CD4-positive, alpha-beta T cell treated with Interleukin-4 for 4 hours (primary cell): Measurements from ENCODE around the gene DNTT.

Experiments used
- DNase-seq: peaks from one replicate; pipeline ENCODE4 v3.0.0-alpha.2; 2020

DNTT gene

DNA sequence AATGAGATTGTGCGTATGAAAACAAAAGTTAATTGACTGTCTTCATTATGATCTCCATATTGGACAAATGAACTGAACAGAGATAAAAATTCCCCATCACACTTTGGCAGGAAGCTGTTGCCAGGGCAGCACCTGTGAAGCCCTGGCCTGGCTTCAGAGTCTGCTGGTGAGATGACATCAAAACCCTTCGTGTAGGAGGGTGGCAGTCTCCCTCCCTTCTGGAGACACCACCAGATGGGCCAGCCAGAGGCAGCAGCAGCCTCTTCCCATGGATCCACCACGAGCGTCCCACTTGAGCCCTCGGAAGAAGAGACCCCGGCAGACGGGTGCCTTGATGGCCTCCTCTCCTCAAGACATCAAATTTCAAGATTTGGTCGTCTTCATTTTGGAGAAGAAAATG is at the start of gene DNTT:
TSS of gene DNTT (plus strand) at position 205 of the 400 bp plus-strand sequence. CDS start at position 269, 64 bp downstream.
- no peak for DNase-seq

DNA sequence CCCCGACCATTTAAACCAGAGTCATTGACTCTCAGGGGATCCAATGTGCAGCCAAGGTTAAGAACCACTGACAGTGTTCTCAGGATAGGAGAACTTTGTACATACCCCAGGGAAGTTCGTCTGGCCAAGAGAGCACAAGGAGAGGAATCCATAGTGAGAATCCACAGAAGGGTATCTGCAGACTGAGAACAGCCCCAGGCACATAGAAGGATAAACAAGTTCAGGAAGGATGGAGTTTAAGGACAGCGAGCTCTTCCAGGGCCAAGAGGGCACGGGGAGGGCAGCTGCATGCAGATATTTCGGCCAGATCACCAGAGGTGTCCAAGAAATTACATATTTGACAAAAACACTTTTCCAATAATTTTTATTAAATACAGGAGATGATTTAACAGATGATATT is 49.3 kb upstream of the DNTT start:
- no peak for DNase-seq

DNA sequence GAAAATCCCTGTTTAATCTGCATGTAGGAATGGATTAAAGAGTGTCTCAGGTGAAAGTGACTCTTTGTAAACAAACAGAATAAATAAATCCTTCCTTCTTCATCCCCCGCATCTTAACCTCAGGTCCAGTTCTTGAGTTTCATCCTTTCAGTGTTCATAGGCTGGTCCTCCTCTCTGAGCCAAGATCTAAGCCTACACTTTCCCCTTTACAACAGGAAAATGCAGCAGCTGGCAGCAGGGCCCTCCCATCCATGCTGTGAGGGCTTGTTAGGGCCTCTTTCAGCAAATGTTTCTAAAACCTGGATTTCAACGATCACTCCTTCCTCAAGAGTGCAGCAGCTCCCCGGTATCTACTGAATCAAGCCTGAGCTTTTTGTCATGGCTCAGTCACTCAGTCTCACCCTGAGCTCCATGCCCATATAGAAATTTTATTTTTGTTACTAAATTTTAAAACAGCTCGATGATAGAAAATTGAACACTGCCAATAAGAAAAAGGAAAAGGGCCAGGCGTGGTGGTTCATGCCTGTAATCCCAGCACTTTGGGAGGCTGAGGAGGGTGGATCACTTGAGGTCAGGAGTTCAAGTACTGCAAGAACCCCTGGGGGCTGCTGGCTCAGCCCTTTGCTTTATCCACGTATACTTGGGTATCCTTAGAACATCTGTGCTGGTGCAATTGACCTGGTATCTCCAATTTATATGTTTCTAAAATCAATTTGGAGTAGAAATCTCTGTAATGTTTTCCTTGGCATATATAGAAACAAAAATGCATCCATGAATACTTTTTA is 48.5 kb upstream of the DNTT start:
- no peak for DNase-seq

DNA sequence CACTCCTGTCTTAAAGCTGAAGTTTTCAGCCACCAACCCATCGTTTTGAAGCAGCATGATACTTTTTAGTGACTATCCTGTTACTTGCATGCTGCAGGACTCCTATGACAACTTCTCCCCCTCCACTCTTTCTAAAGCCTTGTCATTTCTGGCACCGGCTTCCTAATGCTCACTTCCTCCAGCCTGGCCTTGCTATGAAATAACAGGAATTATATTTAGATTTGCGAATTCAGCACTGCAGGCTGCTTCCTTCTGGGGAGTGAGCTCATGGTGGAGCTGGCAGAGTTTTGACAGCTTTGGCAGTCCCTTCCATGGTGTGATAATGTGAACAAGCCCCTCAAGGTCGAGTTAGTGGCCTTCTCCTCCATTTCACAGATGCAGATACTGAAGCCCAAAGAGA is 46.3 kb upstream of the DNTT start:
- DNase-seq: no peak

DNA sequence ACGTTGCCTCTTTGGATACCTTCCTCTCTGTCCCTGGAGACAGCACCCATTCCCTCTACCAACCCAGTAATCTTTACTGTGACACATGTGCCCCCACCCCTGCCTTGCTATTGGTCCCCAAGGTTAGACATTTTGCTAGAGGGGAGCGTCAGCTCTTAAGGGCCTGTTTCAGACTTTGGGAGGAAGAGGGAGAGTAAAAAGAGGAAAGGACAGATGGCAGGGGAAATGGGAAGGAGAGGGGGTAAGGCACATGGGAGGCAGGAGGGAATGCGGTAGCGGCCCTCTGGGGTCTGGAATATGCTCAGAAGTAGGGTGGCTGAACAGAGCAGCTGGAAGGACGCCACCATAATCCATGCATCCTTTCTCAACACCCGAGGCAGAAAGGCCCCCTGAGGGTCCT is 45.1 kb upstream of the DNTT start:
- no peak for DNase-seq

DNA sequence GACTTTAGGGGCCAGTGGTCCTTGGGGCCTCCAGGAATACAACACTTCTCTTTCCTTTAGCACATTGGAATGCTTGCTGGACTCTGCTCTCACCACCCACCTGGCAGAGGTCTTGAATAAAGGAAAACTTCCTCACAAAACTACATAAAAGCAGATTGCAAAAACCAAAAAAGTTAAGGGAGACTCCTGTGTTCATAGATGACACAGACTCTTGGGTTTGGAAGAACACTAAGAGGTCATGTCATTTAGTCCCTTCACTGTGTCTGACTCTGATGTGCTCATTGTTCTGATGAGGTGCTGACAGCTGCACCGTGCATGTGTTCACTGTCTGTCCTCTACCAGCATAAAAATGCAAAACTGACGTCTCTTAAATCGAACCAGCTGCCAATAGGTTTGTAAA is 44.2 kb upstream of the DNTT start:
- no peak for DNase-seq

DNA sequence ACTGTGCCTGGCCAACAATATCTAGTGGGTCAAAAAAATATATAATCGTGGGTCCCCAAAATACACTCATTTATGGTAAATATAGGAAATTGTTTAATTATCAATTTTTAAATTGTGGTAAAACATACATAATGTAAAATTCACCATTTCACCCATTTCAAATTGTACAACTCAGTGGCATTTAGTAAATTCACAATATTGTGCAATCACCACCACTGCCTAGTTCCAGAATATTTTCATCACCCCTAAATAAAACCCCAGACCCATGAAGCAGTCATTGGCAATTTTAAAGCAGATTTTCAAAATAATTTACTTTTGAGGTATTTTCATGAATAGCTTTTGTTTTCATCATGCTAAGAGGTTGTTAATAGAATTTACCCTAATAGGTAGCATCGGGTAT is 43.1 kb upstream of the DNTT start:
- DNase-seq: no peak

DNA sequence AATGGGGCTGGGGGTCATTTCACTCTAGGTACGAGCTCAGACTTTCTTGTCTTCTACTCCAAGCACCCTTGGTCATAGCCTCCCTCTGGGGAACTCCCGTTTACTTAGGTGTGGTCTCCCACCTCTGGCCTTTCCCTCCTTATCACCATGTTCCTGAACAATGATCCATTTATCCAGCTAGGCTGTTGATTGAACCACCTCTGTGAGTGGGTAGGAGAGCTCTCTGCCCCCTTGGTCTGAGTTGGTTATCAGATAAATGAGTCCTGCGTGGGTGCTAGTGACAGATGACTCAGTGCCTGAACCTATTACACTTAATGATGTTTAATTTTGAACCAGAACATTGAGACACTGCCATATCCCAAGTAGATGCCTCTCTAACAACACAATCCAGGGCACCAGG is 42.3 kb upstream of the DNTT start:
- no peak for DNase-seq

DNA sequence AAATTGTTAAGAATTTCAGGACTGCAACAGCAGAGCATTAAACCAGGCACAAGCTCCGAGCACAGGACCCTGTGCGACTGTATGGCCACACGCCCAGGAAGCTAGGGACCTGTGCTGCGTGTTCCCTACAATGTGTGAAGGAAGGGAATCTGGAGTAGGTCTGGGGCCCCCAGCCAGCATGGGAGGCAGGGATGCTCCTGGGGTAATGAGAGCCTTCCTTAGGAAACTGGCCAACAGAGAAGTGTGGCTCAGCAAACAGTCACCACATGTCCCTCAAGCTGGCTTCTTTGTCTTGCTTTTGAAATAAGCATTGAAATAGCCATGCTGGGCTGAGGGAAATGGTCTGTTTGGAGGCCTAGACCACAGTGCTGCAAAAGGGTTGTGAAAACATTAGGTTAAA is 41.1 kb upstream of the DNTT start:
- no peak for DNase-seq

DNA sequence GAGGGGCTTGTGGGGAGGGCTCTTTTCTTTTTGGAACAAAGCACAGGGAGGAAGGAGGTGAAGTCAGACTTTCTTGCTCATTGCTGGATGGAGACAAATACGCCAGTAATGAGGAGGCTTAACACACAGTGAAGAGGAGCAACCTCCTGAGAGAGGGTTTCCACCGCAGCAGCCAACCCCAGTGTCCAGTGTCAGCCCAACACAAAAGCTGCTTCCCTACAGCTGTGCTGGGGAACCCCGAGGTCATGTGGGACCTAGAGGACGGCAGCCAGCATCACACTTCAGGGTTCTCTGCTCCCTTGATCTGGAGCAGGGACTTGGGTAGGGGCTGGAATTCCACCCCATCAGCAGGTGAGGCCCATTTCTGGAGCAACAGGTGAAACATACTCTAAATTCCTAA is 40.6 kb upstream of the DNTT start:
- DNase-seq: no peak

DNA sequence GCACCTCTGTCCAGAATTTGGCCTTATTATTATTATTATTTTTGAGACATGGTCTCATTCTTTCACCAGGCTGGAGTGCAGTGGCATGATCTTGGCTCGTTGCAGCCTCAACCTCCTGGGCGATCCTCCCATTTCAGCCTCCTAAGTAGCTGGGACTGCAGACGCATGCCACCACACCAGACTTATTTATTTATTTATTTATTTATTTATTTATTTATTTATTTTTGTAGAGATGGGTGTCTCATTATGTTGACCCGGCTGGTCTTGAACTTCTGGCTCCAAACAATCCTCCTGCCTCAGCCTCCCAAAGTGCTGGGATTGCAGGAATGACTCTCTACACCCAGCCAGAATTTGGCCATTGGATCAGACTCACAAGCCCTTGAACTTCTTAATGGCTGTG is 39.3 kb upstream of the DNTT start:
- DNase-seq: no peak

DNA sequence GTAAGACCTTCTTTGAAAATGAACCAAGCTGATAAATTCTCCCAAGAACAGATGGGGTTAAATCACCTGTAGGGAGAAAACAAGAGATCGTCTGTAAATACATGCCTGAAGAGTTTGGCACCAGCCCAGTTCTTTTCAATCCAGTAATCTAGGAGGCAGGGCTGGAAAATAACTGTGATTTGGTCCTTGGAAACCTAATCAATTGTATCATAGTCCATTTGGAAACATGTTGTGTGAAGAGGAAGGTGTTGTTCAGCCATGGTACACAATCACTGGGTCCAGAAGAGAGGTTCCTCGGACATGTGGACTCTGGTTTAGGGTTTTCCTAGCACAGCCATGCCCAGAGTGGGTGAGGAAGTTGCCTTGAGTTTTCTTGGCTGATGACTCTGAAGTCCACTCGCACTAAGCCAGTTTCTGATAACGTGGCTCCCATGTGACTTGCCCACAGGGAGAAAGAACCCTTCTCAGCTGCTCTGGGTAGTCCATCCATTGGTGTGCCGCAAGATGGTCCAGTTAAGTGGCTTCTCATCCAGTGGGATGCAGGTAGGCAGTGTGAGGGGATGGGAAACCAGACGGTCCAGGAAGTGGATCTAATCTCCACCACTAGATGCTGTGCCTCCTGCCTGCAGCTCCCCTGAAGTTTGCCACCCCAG is 38.0 kb upstream of the DNTT start:
- no peak for DNase-seq

DNA sequence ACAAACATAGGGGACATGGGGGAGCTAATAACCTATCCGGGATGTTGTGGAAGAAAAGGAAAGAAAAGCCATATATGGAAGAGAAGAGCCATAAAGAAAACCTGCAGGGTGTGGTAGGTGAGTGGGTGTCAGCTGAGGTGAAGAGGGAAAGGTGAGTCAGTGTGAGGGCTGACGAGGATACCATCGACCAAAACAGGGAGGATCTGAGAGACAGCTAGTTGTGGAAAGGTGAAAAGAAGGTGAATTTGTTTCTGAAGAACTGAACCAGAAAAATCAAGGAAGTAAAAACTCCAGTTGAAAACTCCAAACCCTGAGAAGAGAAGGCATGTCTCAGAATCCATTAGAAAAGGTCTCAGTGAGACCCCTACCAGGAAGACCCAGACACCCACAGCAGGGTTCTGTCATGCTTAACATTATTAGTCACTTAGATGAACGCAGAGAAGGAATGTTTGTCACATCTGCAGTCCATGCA is 37.0 kb upstream of the DNTT start:
- no peak for DNase-seq

DNA sequence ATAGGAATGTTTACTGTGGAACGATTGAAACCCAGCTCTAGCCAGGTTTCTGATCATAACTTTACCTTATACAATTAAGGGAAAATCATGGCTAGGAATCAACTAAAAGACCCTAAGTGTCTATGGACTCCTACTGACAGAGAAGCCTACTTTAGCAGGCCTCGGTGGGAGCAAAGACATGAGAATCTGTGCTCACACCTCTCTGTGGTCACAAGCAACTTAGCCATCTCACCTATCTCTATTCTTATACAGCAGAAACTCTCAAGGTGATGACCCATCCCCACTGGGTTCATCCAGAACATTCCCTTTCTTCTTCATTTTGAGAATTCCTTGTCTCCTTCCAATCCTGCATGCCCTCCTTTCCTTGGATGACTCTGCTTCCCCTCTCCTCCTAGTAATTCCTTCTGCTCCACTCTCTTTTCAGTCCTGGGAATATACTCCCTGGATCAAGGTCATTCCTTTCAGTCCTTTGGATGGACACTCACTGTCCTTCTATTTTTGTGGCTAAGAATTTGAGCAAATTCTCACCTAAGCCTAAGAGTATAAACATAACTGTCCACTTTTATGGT is 35.8 kb upstream of the DNTT start:
- no peak for DNase-seq

DNA sequence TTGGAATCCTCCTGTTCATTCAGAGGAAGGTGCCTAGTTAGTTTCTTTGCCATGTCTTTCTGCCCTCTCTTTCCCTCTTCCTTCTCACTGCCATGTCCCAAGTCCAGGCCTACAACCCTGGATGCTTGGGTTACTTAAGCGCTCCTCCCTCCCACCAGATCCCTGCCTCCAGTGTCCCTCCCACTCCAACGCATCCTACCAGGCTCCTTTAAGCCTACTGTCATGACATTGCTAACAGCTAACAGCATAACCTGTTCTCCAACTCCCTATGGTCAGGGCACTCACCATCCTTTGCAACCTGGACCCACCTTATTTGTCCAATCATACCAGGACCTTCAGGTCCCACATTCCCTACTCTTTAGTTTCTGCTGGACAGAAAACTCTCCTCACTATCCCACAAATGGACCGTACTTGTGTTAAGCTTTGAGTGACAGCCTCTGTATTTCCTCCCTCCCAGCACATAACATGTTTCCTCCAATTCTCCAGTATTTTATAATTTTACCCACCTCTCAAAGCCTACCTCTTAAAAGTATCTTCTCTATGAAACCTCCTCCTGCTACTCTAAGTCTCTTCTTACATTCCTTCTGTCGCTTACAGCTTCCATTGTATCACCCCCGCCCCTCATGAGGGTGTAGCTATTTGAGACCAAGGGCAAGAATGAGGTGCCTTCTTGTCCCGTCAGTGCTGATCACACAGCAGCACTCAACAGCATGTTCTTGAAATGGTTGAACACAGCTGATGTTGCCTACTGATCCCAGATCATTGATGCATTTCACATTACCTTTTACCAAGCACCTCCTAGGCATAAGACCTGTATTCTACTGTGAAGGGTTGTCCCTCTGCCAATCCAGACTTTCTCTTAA is 34.6 kb upstream of the DNTT start:
- DNase-seq: no peak

DNA sequence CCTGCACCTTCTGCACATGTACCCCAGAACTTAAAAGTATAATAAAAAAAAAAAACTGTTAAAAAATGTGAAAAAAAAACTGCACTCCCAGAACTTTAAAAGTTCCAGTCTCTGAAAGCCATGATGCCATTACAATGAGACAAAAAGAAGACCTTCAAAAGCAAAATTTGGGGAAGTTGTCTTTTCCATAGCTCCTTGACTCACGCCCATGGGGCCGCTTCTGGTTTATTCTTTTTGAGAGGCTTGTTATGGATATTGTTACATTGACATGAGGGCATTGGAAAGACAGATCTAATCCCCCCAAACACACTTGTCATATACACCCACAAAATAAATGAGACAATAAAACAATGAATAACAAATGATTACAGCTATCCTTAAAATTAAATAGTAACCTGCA is 33.7 kb upstream of the DNTT start:
- DNase-seq: no peak

DNA sequence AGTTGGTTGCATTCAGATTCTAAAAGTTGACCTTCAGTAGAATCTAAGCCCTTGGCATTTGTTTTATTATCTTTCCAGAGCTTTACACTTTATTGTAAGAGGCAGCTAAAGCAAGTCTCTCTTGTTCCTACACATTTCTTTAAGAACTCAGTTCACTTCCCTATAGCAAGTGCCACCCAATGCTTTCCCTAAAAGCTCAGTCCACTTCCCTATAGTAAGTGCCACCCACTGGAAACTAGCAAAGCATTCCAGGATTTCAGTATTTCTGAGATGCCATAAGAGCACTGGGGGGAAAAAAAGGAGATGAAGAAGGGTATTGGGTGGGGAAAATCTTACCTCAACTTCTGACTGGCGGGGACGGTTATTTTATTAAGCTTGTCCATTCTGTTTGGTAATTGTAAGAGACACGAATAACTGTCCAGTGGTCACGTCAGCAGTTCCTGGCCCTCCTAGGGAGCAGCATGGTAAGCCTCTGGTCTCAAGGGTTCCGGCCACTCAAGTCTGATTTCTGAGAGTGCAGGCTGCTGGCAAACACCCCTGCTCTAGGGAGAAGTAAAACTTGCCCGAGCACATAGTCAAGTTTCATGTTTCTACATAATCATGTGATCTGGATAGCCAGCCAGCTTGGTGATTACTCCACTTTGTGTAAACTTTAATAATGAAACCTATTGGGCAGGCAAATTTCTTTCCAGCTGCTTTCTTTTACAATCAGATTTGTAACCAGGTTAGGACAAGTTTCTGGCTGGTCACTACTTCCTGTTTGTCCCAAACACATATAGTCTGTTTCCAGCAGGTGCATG is 33.0 kb upstream of the DNTT start, which contains the start of gene BLNK:
TSS of gene BLNK (minus strand) at position 554 of the 800 bp plus-strand sequence. CDS start at position 383, 171 bp downstream.
- DNase-seq: no peak

DNA sequence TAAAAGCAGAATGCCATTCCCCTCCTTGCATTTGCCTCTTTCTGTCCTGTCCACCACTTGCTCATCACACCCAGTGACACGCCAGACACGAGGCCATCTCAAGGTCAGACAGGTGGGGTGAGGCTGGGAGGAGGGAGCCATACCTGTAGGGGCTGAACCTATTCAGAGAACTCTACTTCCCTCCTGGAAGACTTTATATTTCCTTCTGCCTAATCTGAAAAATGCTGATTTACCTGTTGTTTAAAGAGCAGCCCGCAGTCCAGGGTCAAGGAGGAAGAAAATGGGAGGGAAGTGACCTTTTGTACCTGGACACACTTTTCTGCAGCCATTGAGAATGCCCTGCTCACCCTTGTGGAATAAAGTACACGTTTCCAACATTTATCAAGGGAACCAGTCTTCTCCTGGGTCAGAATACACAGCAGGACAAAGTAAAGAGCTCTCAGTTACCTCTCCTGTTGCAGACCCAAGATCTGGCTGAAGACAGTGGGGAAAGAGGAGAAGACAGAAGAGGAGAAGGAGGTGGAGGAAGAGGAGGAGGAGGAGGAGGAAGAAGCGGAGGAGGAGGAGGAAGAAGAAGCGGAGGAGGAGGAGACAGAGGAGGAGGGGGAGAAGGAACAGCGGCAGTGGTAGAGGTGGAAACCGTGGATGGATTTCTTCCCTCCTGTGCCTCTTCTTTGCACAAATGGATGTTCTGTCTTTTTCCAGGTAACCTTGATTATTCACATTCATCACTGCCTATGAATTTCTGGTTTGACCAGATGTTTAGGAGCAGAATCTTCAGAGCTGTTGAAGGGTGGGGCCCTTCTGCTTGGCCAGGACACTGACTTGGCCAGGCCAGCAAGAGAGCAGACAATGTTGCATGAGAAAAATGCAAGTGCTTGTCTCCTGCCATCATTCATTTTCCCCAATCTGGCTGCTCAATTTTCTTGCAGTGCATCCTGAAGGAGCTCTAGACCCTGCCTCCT is 31.6 kb upstream of the DNTT start:
- no peak for DNase-seq

DNA sequence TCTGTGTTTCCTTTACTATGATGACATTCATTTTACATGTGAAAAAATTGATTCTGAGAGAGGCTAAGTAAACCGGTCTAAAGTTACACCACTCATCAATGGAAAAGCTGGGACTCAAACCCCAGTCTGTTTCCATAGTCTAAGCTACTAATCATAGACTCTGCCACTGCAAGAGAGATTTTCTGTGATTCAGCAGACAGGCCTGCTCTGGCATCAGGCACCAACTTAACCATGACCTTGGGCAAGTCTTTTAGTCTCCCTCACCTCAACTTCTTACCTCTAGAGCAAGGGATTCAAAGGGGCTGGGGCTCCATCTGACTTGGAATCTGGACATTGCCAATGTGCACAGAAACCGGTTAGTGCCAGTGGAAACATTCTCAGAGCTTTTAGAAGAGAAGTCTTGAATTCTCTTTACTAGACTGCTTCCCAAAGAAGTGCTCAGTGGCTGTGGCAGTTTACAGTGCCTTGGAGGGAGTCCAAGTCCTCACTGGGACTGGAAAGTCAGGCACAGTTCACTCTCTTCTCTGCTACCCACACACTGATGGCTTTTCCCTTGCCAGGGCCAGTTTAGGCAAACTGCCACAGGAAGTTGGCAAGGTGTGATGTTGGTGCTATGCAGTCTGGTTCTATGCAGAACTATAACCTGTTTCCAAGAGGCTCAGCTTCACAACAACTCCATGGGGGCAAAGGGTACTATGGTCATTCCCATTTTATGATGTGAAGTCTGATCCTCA is 28.4 kb upstream of the DNTT start:
- DNase-seq: no peak

DNA sequence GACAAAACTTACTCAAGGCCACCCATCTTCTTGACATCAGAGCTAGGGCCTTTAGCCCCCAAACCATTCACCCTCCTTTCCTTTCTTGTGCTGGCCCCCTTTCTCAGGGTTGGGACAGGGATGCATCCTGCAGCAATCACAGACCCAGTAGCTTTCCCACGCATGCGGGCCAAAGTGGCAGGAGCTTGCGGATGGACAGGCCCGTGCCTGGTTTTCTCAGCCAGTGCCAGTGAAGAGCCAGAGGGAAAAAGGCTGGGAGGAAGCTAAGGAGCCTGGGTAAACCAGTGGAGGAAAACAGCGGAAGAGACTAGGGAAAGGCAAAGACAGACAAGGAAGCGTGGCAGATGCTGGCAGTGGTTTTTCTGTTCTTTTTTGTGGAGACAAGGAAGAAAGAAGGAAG is 27.8 kb upstream of the DNTT start:
- DNase-seq: no peak
